Activated naive CD8-positive, alpha-beta T cell treated with anti-CD3 and anti-CD28 coated beads, Interleukin-2, amount 50 U/mL, for 24 hours (primary cell): ENCODE data around the gene KCNE4.

Experiments
- ATAC-seq: fragments of 150-1000 bp; cut with Tn5 transposase; one replicate; pipeline ENCODE4 v1.10.0; 2021
- DNase-seq: peaks from one replicate; pipeline ENCODE4 v3.0.0; 2021
- H3K27ac Mint-ChIP-seq: one replicate; pipeline ENCODE4 v1.8.0; 2021; ENCODE audit warnings: mild to moderate bottlenecking, mixed read lengths
- H3K27me3 Mint-ChIP-seq: one replicate; pipeline ENCODE4 v1.8.0; 2021; ENCODE audit warnings: mixed read lengths
- H3K36me3 Mint-ChIP-seq: one replicate; pipeline ENCODE4 v1.8.0; 2021; ENCODE audit warnings: low read depth, mixed read lengths
- H3K4me1 Mint-ChIP-seq: one replicate; pipeline ENCODE4 v1.8.0; 2021; ENCODE audit warnings: mixed read lengths
- H3K4me3 Mint-ChIP-seq: one replicate; pipeline ENCODE4 v1.8.0; 2021; ENCODE audit warnings: mild to moderate bottlenecking, moderate library complexity, mixed read lengths
- H3K9me3 Mint-ChIP-seq: one replicate; pipeline ENCODE4 v1.8.0; 2021; ENCODE audit warnings: mixed read lengths

Gene KCNE4

GRCh38 chr2:223046470-223047040 is 5.4 kb upstream of the KCNE4 start:
- DNase-seq = no peak
- Mint-ChIP-seq H3K27ac (no peak overlapping the region), H3K4me1 (peaks cover 7% of the 10 kb centered on the region)

GRCh38 chr2:223047260-223047761 is 4.7 kb upstream of the KCNE4 start:
- Mint-ChIP-seq H3K4me1 (peaks cover 7% of the 10 kb centered on the region), H3K4me3 (no peak overlapping the region), H3K9me3 (no peaks in the 10 kb centered on the region), H3K27ac (no peak overlapping the region), H3K36me3 (no peaks in the 10 kb centered on the region), H3K27me3 (peaks cover 2% of the 10 kb centered on the region)
- DNase-seq = no peak
- no peak for ATAC-seq

More at GRCh38 chr2:223046470-223047040, 5.4 kb upstream of the KCNE4 start:
- no peaks in the 10 kb centered on the region for H3K36me3 Mint-ChIP-seq
- H3K9me3 Mint-ChIP-seq = no peaks in the 10 kb centered on the region
- H3K27me3 Mint-ChIP-seq = peaks cover 2% of the 10 kb centered on the region
- no peak for ATAC-seq
- H3K4me3 Mint-ChIP-seq = no peak overlapping the region

GRCh38 chr2:223048519-223048918 is 3.5 kb upstream of the KCNE4 start:
- DNase-seq (no peak), ATAC-seq (no peak)
- H3K27me3 Mint-ChIP-seq = peaks cover 2% of the 10 kb centered on the region
- no peak overlapping the region for H3K4me3 Mint-ChIP-seq
- peaks cover 4% of the 10 kb centered on the region for H3K4me1 Mint-ChIP-seq
- no peaks in the 10 kb centered on the region for H3K36me3 Mint-ChIP-seq
- H3K9me3 Mint-ChIP-seq = no peaks in the 10 kb centered on the region
- no peak overlapping the region for H3K27ac Mint-ChIP-seq

- H3K4me1 Mint-ChIP-seq = no peaks in the 10 kb centered on the region
- DNase-seq (no peak), ATAC-seq (no peak)
- H3K27ac Mint-ChIP-seq = no peak overlapping the region
- peaks cover 2% of the 10 kb centered on the region for H3K27me3 Mint-ChIP-seq
- no peaks in the 10 kb centered on the region for H3K36me3 Mint-ChIP-seq
- no peak overlapping the region for H3K4me3 Mint-ChIP-seq
- no peaks in the 10 kb centered on the region for H3K9me3 Mint-ChIP-seq
Measured at GRCh38 chr2:223049356-223049755, 2.6 kb upstream of the KCNE4 start.

- no peak overlapping the region for H3K4me3 Mint-ChIP-seq
- H3K4me1 Mint-ChIP-seq = no peaks in the 10 kb centered on the region
- H3K36me3 Mint-ChIP-seq = no peaks in the 10 kb centered on the region
- no peak overlapping the region for H3K27ac Mint-ChIP-seq
- H3K9me3 Mint-ChIP-seq = no peaks in the 10 kb centered on the region
- DNase-seq = no peak
- peaks cover 2% of the 10 kb centered on the region for H3K27me3 Mint-ChIP-seq
- ATAC-seq = no peak
Measured at GRCh38 chr2:223050188-223050587, 1.8 kb upstream of the KCNE4 start.

GRCh38 chr2:223050900-223051504 is 988 bp upstream of the KCNE4 start:
- Mint-ChIP-seq H3K27ac (no peak overlapping the region), H3K36me3 (no peaks in the 10 kb centered on the region), H3K4me1 (no peaks in the 10 kb centered on the region), H3K4me3 (no peak overlapping the region), H3K9me3 (no peaks in the 10 kb centered on the region), H3K27me3 (peaks cover 2% of the 10 kb centered on the region)
- DNase-seq (no peak), ATAC-seq (no peak)

GRCh38 chr2:223052548-223053483 is 826 bp downstream of the KCNE4 start:
- DNase-seq = no peak
- Mint-ChIP-seq H3K27me3 (peaks cover 2% of the 10 kb centered on the region), H3K4me3 (no peak overlapping the region), H3K9me3 (no peaks in the 10 kb centered on the region), H3K27ac (no peak overlapping the region), H3K36me3 (no peaks in the 10 kb centered on the region), H3K4me1 (no peaks in the 10 kb centered on the region)
- ATAC-seq = no peak

GRCh38 chr2:223053484-223054192 is 1.6 kb downstream of the KCNE4 start:
- H3K4me3 Mint-ChIP-seq = no peak overlapping the region

GRCh38 chr2:223054193-223054781 is 2.3 kb downstream of the KCNE4 start:
- DNase-seq = no peak
- Mint-ChIP-seq H3K4me1 (no peaks in the 10 kb centered on the region), H3K27ac (no peak overlapping the region), H3K9me3 (no peaks in the 10 kb centered on the region), H3K27me3 (peaks cover 3% of the 10 kb centered on the region), H3K4me3 (no peak overlapping the region), H3K36me3 (no peaks in the 10 kb centered on the region)
- no peak for ATAC-seq

More at GRCh38 chr2:223053484-223054192, 1.6 kb downstream of the KCNE4 start:
- Mint-ChIP-seq H3K4me1 (no peaks in the 10 kb centered on the region), H3K9me3 (no peaks in the 10 kb centered on the region), H3K27ac (no peak overlapping the region), H3K36me3 (no peaks in the 10 kb centered on the region), H3K27me3 (peaks cover 2% of the 10 kb centered on the region)
- ATAC-seq (no peak), DNase-seq (no peak)

GRCh38 chr2:223055140-223055539 is 3.1 kb downstream of the KCNE4 start:
- ATAC-seq (no peak), DNase-seq (no peak)
- H3K27ac Mint-ChIP-seq = no peak overlapping the region
- H3K4me1 Mint-ChIP-seq = no peaks in the 10 kb centered on the region
- no peaks in the 10 kb centered on the region for H3K36me3 Mint-ChIP-seq
- H3K27me3 Mint-ChIP-seq = peaks cover 7% of the 10 kb centered on the region
- H3K9me3 Mint-ChIP-seq = no peaks in the 10 kb centered on the region
- no peak overlapping the region for H3K4me3 Mint-ChIP-seq

GRCh38 chr2:223055836-223056235 is 3.8 kb downstream of the KCNE4 start:
- Mint-ChIP-seq H3K9me3 (no peaks in the 10 kb centered on the region), H3K4me3 (no peak overlapping the region), H3K27ac (no peak overlapping the region), H3K4me1 (no peaks in the 10 kb centered on the region), H3K27me3 (peaks cover 9% of the 10 kb centered on the region), H3K36me3 (no peaks in the 10 kb centered on the region)
- ATAC-seq = no peak
- DNase-seq = no peak

- peaks cover 8% of the 10 kb centered on the region for H3K27me3 Mint-ChIP-seq
- H3K27ac Mint-ChIP-seq = no peak overlapping the region
Measured at GRCh38 chr2:223056701-223057418, 4.9 kb downstream of the KCNE4 start.

GRCh38 chr2:223057569-223057968 is 5.6 kb downstream of the KCNE4 start:
- DNase-seq (no peak), ATAC-seq (no peak)
- Mint-ChIP-seq H3K27me3 (peaks cover 8% of the 10 kb centered on the region), H3K9me3 (no peaks in the 10 kb centered on the region), H3K36me3 (no peaks in the 10 kb centered on the region), H3K4me3 (no peak overlapping the region), H3K27ac (no peak overlapping the region), H3K4me1 (no peaks in the 10 kb centered on the region)

More at GRCh38 chr2:223056701-223057418, 4.9 kb downstream of the KCNE4 start:
- H3K4me1 Mint-ChIP-seq = no peaks in the 10 kb centered on the region
- H3K9me3 Mint-ChIP-seq = no peaks in the 10 kb centered on the region
- H3K36me3 Mint-ChIP-seq = no peaks in the 10 kb centered on the region
- no peak for DNase-seq
- H3K4me3 Mint-ChIP-seq = no peak overlapping the region
- ATAC-seq = no peak
